Measurements from ENCODE around the gene KIF16B. TPM values are rescaled to one million over a fixed set of nuclear protein-coding genes. Genes with fewer than 3 reads are reported as not detected.

KIF16B gene
- total and polyA plus RNA-seq, 2 experiments from 2014 or later, result 6.5 to 11.1 TPM

GRCh38 chr20:16390991-16391390, 182.3 kb downstream of the KIF16B start:
- H3K4me1 Mint-ChIP-seq, result peaks cover 6% of the 10 kb centered on the region
- peaks cover 5% of the 10 kb centered on the region; the same call in 2 of the 3 replicates for H3K36me3 Mint-ChIP-seq (ENCODE audit: low read depth)
- H3K9me3 Mint-ChIP-seq, result no peaks in the 10 kb centered on the region
- Histone ChIP-seq H3K79me2 (replicated peaks; ENCODE audit: insufficient read depth) (no peaks in the 10 kb centered on the region), H3K4me2 (no peak overlapping the region), H3F3A (replicated peaks; ENCODE audit: low read depth) (no peaks in the 10 kb centered on the region), H4K20me1 (replicated peaks; ENCODE audit: insufficient read depth) (no peaks in the 10 kb centered on the region), H2AFZ (no peak overlapping the region), H3K36me3 (ENCODE audit: insufficient read depth) (no peaks in the 10 kb centered on the region), H3K9me2 (ENCODE audit: insufficient read depth) (peaks cover 24% of the 10 kb centered on the region), H3K27ac (ENCODE audit: low read depth) (no peak overlapping the region), H3K4me3 (no peak overlapping the region), H3K27me3 (ENCODE audit: insufficient read depth) (no peaks in the 10 kb centered on the region), H3K4me1 (ENCODE audit: insufficient read depth) (peaks cover 4% of the 10 kb centered on the region; the same call in 1 of the 2 replicates)
- no peak for TF ChIP-seq CTCF (conservative IDR thresholded peaks at IDR 0.05; ENCODE audit: low read depth in 2 of 2)
- no peak for TF ChIP-seq JUNB (IDR thresholded peaks at IDR 0.05; ENCODE audit: unreplicated experiment)
- TF ChIP-seq POLR2AphosphoS5 (IDR thresholded peaks at IDR 0.05; ENCODE audit: low read depth), result no peak
- TF ChIP-seq ZNF462 (CRISPR knock-in tag; IDR thresholded peaks at IDR 0.05), result no peak
- TF ChIP-seq CREB1 (CRISPR knock-in tag; IDR thresholded peaks at IDR 0.05; ENCODE audit: low read depth), result no peak
- TF ChIP-seq ETS1 (IDR thresholded peaks at IDR 0.05), result no peak
- TF ChIP-seq REST (IDR thresholded peaks at IDR 0.05; ENCODE audit: unreplicated experiment), result no peak
- no peak for TF ChIP-seq ZNF114 (CRISPR knock-in tag; IDR thresholded peaks at IDR 0.05)
- no peak for TF ChIP-seq EZH2 (IDR thresholded peaks at IDR 0.05; ENCODE audit: low read depth, unreplicated experiment)
- TF ChIP-seq STAT1 (IDR thresholded peaks at IDR 0.05; ENCODE audit: unreplicated experiment), result no peak
- no peak for TF ChIP-seq NANOG (IDR thresholded peaks at IDR 0.05; ENCODE audit: borderline replicate concordance)
- no peak for TF ChIP-seq ZNF331 (CRISPR knock-in tag; IDR thresholded peaks at IDR 0.05; ENCODE audit: low read depth)
- TF ChIP-seq EZH2phosphoT487 (IDR thresholded peaks at IDR 0.05; ENCODE audit: unreplicated experiment), result no peak
- H3K4me3 Mint-ChIP-seq, result no peak overlapping the region
- no peak for DNase-seq (ENCODE audit: low spot score)
- ATAC-seq, result no peak
- H3K27me3 Mint-ChIP-seq (ENCODE audit: insufficient read depth, low read depth, poor library complexity), result peaks cover 4% of the 10 kb centered on the region
- H3K27ac Mint-ChIP-seq, result no peak overlapping the region

Measured in GM23338 (cell line).